ENCODE measurements around the gene DSCAM.

DSCAM gene

GRCh38 chr21:40562242-40563002 is 284.5 kb downstream of the DSCAM start:
- no peaks in the 10 kb centered on the region for H3K9me3 ChIP-seq (ENCODE audit: low read length)
- TF ChIP-seq CTCF (IDR thresholded peaks at IDR 0.05; ENCODE audit: low read length) (no peak), EZH2 (IDR thresholded peaks at IDR 0.05; ENCODE audit: borderline replicate concordance, low read length) (no peak)
- H4K20me1 ChIP-seq (ENCODE audit: insufficient read depth, low read length): no peaks in the 10 kb centered on the region
- no peaks in the 10 kb centered on the region for H3K36me3 ChIP-seq (ENCODE audit: insufficient read depth, low read length)
- no peaks in the 10 kb centered on the region for H3K4me1 ChIP-seq (ENCODE audit: insufficient read depth, low read length, severe bottlenecking)
- H3F3A ChIP-seq (ENCODE audit: insufficient read depth, low read length): no peaks in the 10 kb centered on the region
- H3K4me2 ChIP-seq (ENCODE audit: low read length): no peak overlapping the region
- no peaks in the 10 kb centered on the region for H3K79me2 ChIP-seq (ENCODE audit: insufficient read depth, low read length)
- no peak overlapping the region for H2AFZ ChIP-seq (ENCODE audit: low read length)
- no peaks in the 10 kb centered on the region for H3K27me3 ChIP-seq (ENCODE audit: insufficient read depth, low read length)
- no peak overlapping the region for H3K27ac ChIP-seq (ENCODE audit: low read depth, low read length, poor library complexity, severe bottlenecking)
- H3K4me3 ChIP-seq (ENCODE audit: low read depth, low read length, poor library complexity, severe bottlenecking): no peak overlapping the region
- H3K9ac ChIP-seq (ENCODE audit: low read length): no peak overlapping the region
- H3K9me2 ChIP-seq (ENCODE audit: low read depth, low read length): no peaks in the 10 kb centered on the region

GRCh38 chr21:40556442-40556968 is 290.5 kb downstream of the DSCAM start:
- no peak overlapping the region for H3K9ac ChIP-seq (ENCODE audit: low read length)
- H3K4me1 ChIP-seq (ENCODE audit: insufficient read depth, low read length, severe bottlenecking): no peaks in the 10 kb centered on the region
- no peaks in the 10 kb centered on the region for H3K9me3 ChIP-seq (ENCODE audit: low read length)
- no peaks in the 10 kb centered on the region for H3K79me2 ChIP-seq (ENCODE audit: insufficient read depth, low read length)
- H3K4me3 ChIP-seq (ENCODE audit: low read depth, low read length, poor library complexity, severe bottlenecking): no peak overlapping the region
- no peaks in the 10 kb centered on the region for H3F3A ChIP-seq (ENCODE audit: insufficient read depth, low read length)
- no peak overlapping the region for H3K27ac ChIP-seq (ENCODE audit: low read depth, low read length, poor library complexity, severe bottlenecking)
- H2AFZ ChIP-seq (ENCODE audit: low read length): no peak overlapping the region
- no peak overlapping the region for H3K4me2 ChIP-seq (ENCODE audit: low read length)
- no peaks in the 10 kb centered on the region for H3K9me2 ChIP-seq (ENCODE audit: low read depth, low read length)
- H3K27me3 ChIP-seq (ENCODE audit: insufficient read depth, low read length): no peaks in the 10 kb centered on the region
- H3K36me3 ChIP-seq (ENCODE audit: insufficient read depth, low read length): no peaks in the 10 kb centered on the region
- no peak for TF ChIP-seq EZH2 (IDR thresholded peaks at IDR 0.05; ENCODE audit: borderline replicate concordance, low read length)
- H4K20me1 ChIP-seq (ENCODE audit: insufficient read depth, low read length): no peaks in the 10 kb centered on the region

- H3K9me2 ChIP-seq (ENCODE audit: low read depth, low read length): no peaks in the 10 kb centered on the region
- no peaks in the 10 kb centered on the region for H3K9me3 ChIP-seq (ENCODE audit: low read length)
- no peaks in the 10 kb centered on the region for H3K4me1 ChIP-seq (ENCODE audit: insufficient read depth, low read length, severe bottlenecking)
- no peak for TF ChIP-seq CTCF (IDR thresholded peaks at IDR 0.05; ENCODE audit: low read length)
- TF ChIP-seq EZH2 (IDR thresholded peaks at IDR 0.05; ENCODE audit: borderline replicate concordance, low read length): no peak
- H4K20me1 ChIP-seq (ENCODE audit: insufficient read depth, low read length): no peaks in the 10 kb centered on the region
- no peaks in the 10 kb centered on the region for H3K27me3 ChIP-seq (ENCODE audit: insufficient read depth, low read length)
- H3F3A ChIP-seq (ENCODE audit: insufficient read depth, low read length): no peaks in the 10 kb centered on the region
- H3K27ac ChIP-seq (ENCODE audit: low read depth, low read length, poor library complexity, severe bottlenecking): no peak overlapping the region
- H3K9ac ChIP-seq (ENCODE audit: low read length): no peak overlapping the region
- no peak overlapping the region for H3K4me3 ChIP-seq (ENCODE audit: low read depth, low read length, poor library complexity, severe bottlenecking)
- no peaks in the 10 kb centered on the region for H3K79me2 ChIP-seq (ENCODE audit: insufficient read depth, low read length)
- no peak overlapping the region for H2AFZ ChIP-seq (ENCODE audit: low read length)
- no peak overlapping the region for H3K4me2 ChIP-seq (ENCODE audit: low read length)
- no peaks in the 10 kb centered on the region for H3K36me3 ChIP-seq (ENCODE audit: insufficient read depth, low read length)
These were observed 291.9 kb downstream of the DSCAM start for GRCh38 chr21:40555021-40555528.

Data from OCI-LY1 (cell line).